H9 (cell line): ENCODE measurements around the gene OSBPL10. TPM values are rescaled to one million over a fixed set of nuclear protein-coding genes. Genes with fewer than 3 reads are reported as not detected.
A peak's percentile ranks its signal among the peaks of the same experiment; 100 is the strongest.

Experiments used
- DNase-seq: peaks from one replicate; pipeline ENCODE4 v3.0.0-alpha.2; 2017
- H2AFZ ChIP-seq: one replicate; pipeline ENCODE4 v1.6.1; 2013; ENCODE audit warnings: mild to moderate bottlenecking, low read length, control low read depth, moderate library complexity
- H2AK5ac ChIP-seq: 2 replicates; pipeline ENCODE4 v1.6.1; 2013; ENCODE audit warnings: low read length, control low read depth, mixed read lengths; ENCODE audit not compliant: insufficient read length
- H2BK120ac ChIP-seq: one replicate; pipeline ENCODE4 v1.6.1; 2013; ENCODE audit warnings: low read depth, mild to moderate bottlenecking, low read length, control low read depth, inconsistent platforms; ENCODE audit not compliant: poor library complexity, severe bottlenecking
- H2BK12ac ChIP-seq: 2 replicates; pipeline ENCODE4 v1.6.1; 2013; ENCODE audit warnings: low read length, control low read depth, mixed read lengths, low read depth; ENCODE audit not compliant: insufficient read length
- H2BK15ac ChIP-seq: 2 replicates; pipeline ENCODE4 v1.6.1; 2013; ENCODE audit warnings: low read depth, low read length, control low read depth
- H2BK20ac ChIP-seq: one replicate; pipeline ENCODE4 v1.6.1; 2013; ENCODE audit warnings: low read depth, mild to moderate bottlenecking, low read length, control low read depth, inconsistent platforms; ENCODE audit not compliant: poor library complexity, severe bottlenecking
- H2BK5ac ChIP-seq: 2 replicates; pipeline ENCODE4 v1.6.1; 2013; ENCODE audit warnings: low read length, control low read depth, mixed read lengths; ENCODE audit not compliant: insufficient read length
- H3K14ac ChIP-seq: 2 replicates; pipeline ENCODE4 v1.6.1; 2013; ENCODE audit warnings: low read length, control low read depth; ENCODE audit not compliant: insufficient read depth
- H3K18ac ChIP-seq: 2 replicates; pipeline ENCODE4 v1.6.1; 2013; ENCODE audit warnings: low read depth, mild to moderate bottlenecking, mixed read lengths, low read length, control low read depth; ENCODE audit not compliant: insufficient read length
- H3K23ac ChIP-seq: 2 replicates; pipeline ENCODE4 v1.6.1; 2013; ENCODE audit warnings: low read length, control low read depth, mixed read lengths, low read depth; ENCODE audit not compliant: insufficient read length
- H3K23me2 ChIP-seq: 2 replicates; pipeline ENCODE4 v1.6.1; 2013; ENCODE audit warnings: low read depth, mild to moderate bottlenecking, mixed read lengths, low read length, control low read depth; ENCODE audit not compliant: insufficient read length, poor library complexity, severe bottlenecking
- H3K27ac ChIP-seq: 2 replicates; pipeline ENCODE4 v1.5.1; 2013; ENCODE audit warnings: low read length, control low read depth, mixed read lengths, low read depth; ENCODE audit not compliant: insufficient read length
- H3K27me3 ChIP-seq: 2 replicates; pipeline ENCODE4 v1.6.1; 2013; ENCODE audit warnings: low read length, control low read depth, inconsistent platforms; ENCODE audit not compliant: insufficient read depth
- H3K4ac ChIP-seq: 2 replicates; pipeline ENCODE4 v1.6.1; 2013; ENCODE audit warnings: low read depth, mild to moderate bottlenecking, control low read depth, inconsistent platforms, low read length, moderate library complexity
- H3K4me1 ChIP-seq: 2 replicates; pipeline ENCODE4 v1.6.1; 2013; ENCODE audit warnings: low read length, control low read depth, inconsistent platforms; ENCODE audit not compliant: insufficient read depth
- H3K4me2 ChIP-seq: 2 replicates; pipeline ENCODE4 v1.6.1; 2013; ENCODE audit warnings: low read length, control low read depth, mixed read lengths; ENCODE audit not compliant: insufficient read length, insufficient read depth
- H3K56ac ChIP-seq: 2 replicates; pipeline ENCODE4 v1.6.1; 2013; ENCODE audit warnings: low read depth, mild to moderate bottlenecking, mixed read lengths, low read length, control low read depth; ENCODE audit not compliant: insufficient read length
- H3K79me1 ChIP-seq: 2 replicates; pipeline ENCODE4 v1.6.1; 2013; ENCODE audit warnings: low read depth, mild to moderate bottlenecking, moderate library complexity, low read length, control low read depth, inconsistent platforms; ENCODE audit not compliant: insufficient read depth, poor library complexity, severe bottlenecking
- H3K79me2 ChIP-seq: 2 replicates; pipeline ENCODE4 v1.6.1; 2013; ENCODE audit warnings: low read length, control low read depth, inconsistent platforms; ENCODE audit not compliant: insufficient read depth
- H3K9ac ChIP-seq: 2 replicates; pipeline ENCODE4 v1.6.1; 2013; ENCODE audit warnings: low read length, control low read depth, mixed read lengths; ENCODE audit not compliant: insufficient read length; ENCODE audit errors: extremely low read depth
- H3K9me3 ChIP-seq: one replicate; pipeline ENCODE4 v1.6.1; 2013; ENCODE audit warnings: low read depth, low read length, inconsistent platforms; ENCODE audit not compliant: control insufficient read depth
- H3T11ph ChIP-seq: one replicate; pipeline ENCODE4 v1.6.1; 2013; ENCODE audit warnings: mild to moderate bottlenecking, low read length, control low read depth, inconsistent platforms
- H4K20me1 ChIP-seq: one replicate; pipeline ENCODE4 v1.6.1; 2013; ENCODE audit not compliant: control insufficient read depth, insufficient read length, insufficient read depth
- H4K5ac ChIP-seq: 2 replicates; pipeline ENCODE4 v1.6.1; 2013; ENCODE audit warnings: low read depth, mild to moderate bottlenecking, mixed read lengths, low read length, control low read depth; ENCODE audit not compliant: insufficient read length
- H4K8ac ChIP-seq: replicated peaks from 2 replicates; pipeline ENCODE4 v1.6.1; 2013; ENCODE audit warnings: low read length, control low read depth, mixed read lengths, low read depth; ENCODE audit not compliant: insufficient read length
- H4K91ac ChIP-seq: 2 replicates; pipeline ENCODE4 v1.6.1; 2013; ENCODE audit warnings: low read depth, mild to moderate bottlenecking, moderate library complexity, mixed read lengths, low read length, control low read depth; ENCODE audit not compliant: insufficient read length
- H3K27ac Mint-ChIP-seq, 3 experiments: 2 replicates in 2 of 3; 3 replicates in 1 of 3; pipeline ENCODE4 v1.8.0; 2020 to 2021; ENCODE audit warnings: mixed read lengths in 3 of 3, mild to moderate bottlenecking in 1 of 3, moderate library complexity in 1 of 3
- H3K27me3 Mint-ChIP-seq: 2 replicates; pipeline ENCODE4 v1.8.0; 2021; ENCODE audit warnings: low read depth, mild to moderate bottlenecking, moderate library complexity, mixed read lengths
- H3K36me3 Mint-ChIP-seq, 3 experiments: 2 replicates in 2 of 3; 3 replicates in 1 of 3; pipeline ENCODE4 v1.8.0; 2020 to 2021; ENCODE audit warnings: low read depth in 3 of 3, mixed read lengths in 3 of 3; ENCODE audit not compliant: insufficient read depth in 1 of 3
- H3K4me1 Mint-ChIP-seq, 2 experiments: 2 replicates each; pipeline ENCODE4 v1.8.0; 2020; ENCODE audit warnings: mixed read lengths in 2 of 2
- H3K4me3 Mint-ChIP-seq, 2 experiments: 2 replicates in 1 of 2; 3 replicates in 1 of 2; pipeline ENCODE4 v1.8.0; 2020 to 2021; ENCODE audit warnings: mild to moderate bottlenecking in 2 of 2, mixed read lengths in 2 of 2, moderate library complexity in 1 of 2
- H3K9me3 Mint-ChIP-seq, 2 experiments: 2 replicates in 1 of 2; 3 replicates in 1 of 2; pipeline ENCODE4 v1.8.0; 2020; ENCODE audit warnings: mild to moderate bottlenecking in 2 of 2, mixed read lengths in 2 of 2, moderate library complexity in 1 of 2
- CTCF ChIP-seq: fragments of 200-600 bp; sonication (generic); conservative IDR thresholded peaks from 3 replicates; pipeline ENCODE4 v1.8.0; 2021; ENCODE audit warnings: antibody characterized with exemption, mild to moderate bottlenecking
- WGBS: extraction: QIAGEN DNeasy Blood & Tissue Kit; methylation state at CpG from one replicate; pipeline ENCODE4 v1.1.7; 2013; ENCODE audit warnings: missing lambda C conversion rate, low lambda C conversion rate, mixed read lengths; ENCODE audit not compliant: insufficient read length; ENCODE audit errors: extremely low coverage; 5-methylcytosine and 5-hydroxymethylcytosine counted together
- total RNA-seq: library from RNA; stranded (reverse); gene quantifications from 2 replicates; pipeline ENCODE4 v1.2.1, GENCODE V29; 2021

Gene OSBPL10
- total RNA-seq, 1 experiment from 2014 or later, result 42.7 TPM

GRCh38 chr3:31704591-31705179 lies 276.4 kb downstream of the OSBPL10 start:
- no CpG with 5 or more reads among the region's 7 CpGs for WGBS
- Mint-ChIP-seq H3K27me3 (no peaks in the 10 kb centered on the region), H3K36me3 (peaks cover 22 to 29% (median 23%) of the 10 kb centered on the region in 3 experiments; a peak in 6 of 7 replicates), H3K9me3 (no peaks in the 10 kb centered on the region), H3K4me1 (peaks cover 7 to 17% of the 10 kb centered on the region in 2 experiments), H3K27ac (peak overlapping the region in 2 of 3 experiments; percentile 8 to 40; a peak in 2 of 7 replicates), H3K4me3 (no peak overlapping the region)
- Histone ChIP-seq H3K9me3 (no peaks in the 10 kb centered on the region), H2BK15ac (no peak overlapping the region), H3K56ac (no peak overlapping the region), H2BK5ac (no peak overlapping the region), H3K23me2 (no peaks in the 10 kb centered on the region), H3K18ac (no peak overlapping the region), H3K27me3 (no peaks in the 10 kb centered on the region), H2AK5ac (no peak overlapping the region), H3T11ph (no peak overlapping the region), H2BK12ac (no peak overlapping the region), H3K23ac (no peak overlapping the region), H4K5ac (no peak overlapping the region), H2AFZ (no peak overlapping the region), H4K91ac (no peak overlapping the region), H2BK120ac (no peak overlapping the region), H3K14ac (no peak overlapping the region), H4K20me1 (no peaks in the 10 kb centered on the region), H3K79me1 (no peaks in the 10 kb centered on the region), H3K9ac (no peak overlapping the region), H3K27ac (no peak overlapping the region), H2BK20ac (no peak overlapping the region), H3K4me2 (no peak overlapping the region), H3K79me2 (no peaks in the 10 kb centered on the region), H3K4me1 (no peaks in the 10 kb centered on the region), H3K4ac (no peak overlapping the region), H4K8ac (no peak overlapping the region)
- DNase-seq, result no peak
- TF ChIP-seq CTCF, result no peak
